GM18870 (cell line): ENCODE data around the gene TESK2.
A peak's percentile ranks its signal among the peaks of the same experiment; 100 is the strongest.
"Not testable (repeated sequence)": the region's sequence is repeated elsewhere in the genome, so short reads cannot be mapped to it uniquely, and the experiment has no call there.

Source experiments
- ATAC-seq: cut with Tn5 transposase; IDR thresholded peaks from one replicate; pipeline ENCODE4 v1.9.1; 2021; ENCODE audit warnings: moderate library complexity; ENCODE audit not compliant: unreplicated experiment

The TESK2 gene

GRCh38 chr1:45381243-45381642 lies 109.7 kb downstream of the TESK2 start:
- ATAC-seq = no peak

GRCh38 chr1:45380730-45381129 lies 110.2 kb downstream of the TESK2 start:
- ATAC-seq = no peak

GRCh38 chr1:45380125-45380524 lies 110.8 kb downstream of the TESK2 start:
- no peak for ATAC-seq

DNA sequence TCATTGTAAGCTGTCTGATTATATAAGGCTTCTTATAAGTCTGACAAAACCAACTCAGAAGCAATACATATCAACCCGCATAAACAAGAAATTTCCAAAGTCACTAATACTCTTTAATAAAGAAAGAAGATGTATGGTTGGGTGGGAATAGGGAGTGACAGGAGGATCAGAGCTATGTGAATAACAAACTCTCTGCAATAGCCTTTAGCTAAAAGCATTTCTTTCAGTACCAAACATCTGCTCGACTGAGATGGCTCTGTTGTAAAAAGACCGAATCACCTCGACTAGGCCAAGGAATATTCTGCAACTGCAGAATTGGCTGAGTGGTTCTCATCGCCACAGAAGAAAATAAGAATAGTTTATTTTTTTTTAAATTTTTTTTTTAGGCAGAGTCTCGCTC lies 111.4 kb downstream of the TESK2 start:
- no peak for ATAC-seq

DNA sequence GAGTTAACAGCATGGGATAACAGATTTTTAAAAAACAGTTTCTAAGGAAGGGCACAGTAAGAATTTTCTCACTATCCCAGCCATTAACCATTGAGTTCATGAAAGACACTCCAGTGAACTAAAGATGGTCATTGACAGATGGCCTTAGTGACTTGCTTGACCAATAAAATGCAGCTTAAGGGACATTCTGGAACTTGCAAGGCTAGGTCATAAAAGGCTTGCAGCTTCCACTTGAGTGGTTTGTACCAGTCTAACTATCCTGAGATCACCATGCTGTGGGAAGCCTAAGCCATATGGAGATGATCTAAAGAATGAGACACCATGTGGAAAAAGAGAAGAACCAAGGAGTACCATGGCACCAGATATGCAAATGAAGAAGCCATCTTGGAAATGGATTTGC lies 112.8 kb downstream of the TESK2 start:
- no peak for ATAC-seq

- ATAC-seq = no peak
These were observed 115.6 kb downstream of the TESK2 start for GRCh38 chr1:45375104-45376090.

- ATAC-seq = no peak
These were observed 117.4 kb downstream of the TESK2 start for GRCh38 chr1:45373573-45373972.

DNA sequence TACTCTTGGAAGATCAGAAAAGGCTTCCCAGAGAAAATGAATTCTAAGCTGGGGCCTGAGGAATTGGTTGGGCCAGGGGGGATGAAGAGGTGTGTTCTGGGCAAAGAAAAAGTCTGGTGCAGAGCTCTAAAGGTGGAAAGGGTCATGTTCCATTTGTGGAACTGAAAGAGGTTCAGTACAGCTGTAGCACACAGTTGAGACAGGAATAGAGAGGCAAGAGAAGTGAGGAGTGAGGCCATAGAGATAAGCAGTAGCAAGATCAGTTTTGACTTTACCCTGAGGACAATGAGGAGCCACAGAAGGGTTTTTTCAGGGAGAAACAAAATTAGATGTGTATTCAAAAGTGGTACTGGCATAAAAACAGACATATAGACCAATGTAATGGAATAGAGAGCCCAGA lies 120.4 kb downstream of the TESK2 start:
- peak; percentile 47 for ATAC-seq

- ATAC-seq = peak; percentile 60
These were observed 125.9 kb downstream of the TESK2 start for GRCh38 chr1:45365051-45365450.

DNA sequence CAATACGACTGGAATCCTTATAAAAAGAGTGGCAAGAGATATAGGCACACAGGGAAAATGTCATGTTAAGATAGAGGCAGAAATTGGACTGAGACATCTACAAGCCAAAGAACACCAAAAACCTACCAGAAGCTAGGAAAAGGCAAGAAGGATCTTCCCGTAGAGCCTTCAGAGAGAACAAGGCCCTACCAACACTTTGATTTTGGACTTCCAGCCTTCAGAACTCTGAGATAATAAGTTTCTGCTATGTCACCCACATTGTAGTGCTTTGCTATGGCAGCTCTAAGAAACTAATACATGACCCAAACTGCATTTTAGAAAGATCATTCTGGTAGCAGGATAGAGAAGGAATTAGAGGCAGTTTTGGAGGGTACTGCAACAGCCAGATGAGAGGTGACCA lies 126.7 kb downstream of the TESK2 start:
- ATAC-seq = no peak

DNA sequence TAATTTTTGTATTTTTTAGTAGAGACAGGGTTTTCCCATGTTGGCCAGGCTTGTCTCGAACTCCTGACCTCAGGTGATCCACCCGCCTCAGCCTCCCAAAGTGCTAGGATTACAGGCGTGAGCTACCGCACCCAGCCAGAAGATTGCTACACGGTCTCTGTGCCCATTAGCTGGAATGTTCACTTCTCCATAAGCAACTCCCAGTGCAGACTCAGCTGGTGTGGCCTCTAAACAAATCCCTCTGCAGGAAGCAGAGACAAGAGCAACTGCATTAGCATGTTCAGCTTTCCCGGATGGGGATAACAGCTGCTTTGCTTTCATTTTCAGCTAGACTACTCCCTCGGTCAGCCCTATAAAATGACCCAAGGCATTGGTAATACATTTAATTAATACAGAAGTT lies 130.0 kb downstream of the TESK2 start:
- not testable (repeated sequence) for ATAC-seq

- no peak for ATAC-seq
These were observed 131.0 kb downstream of the TESK2 start for GRCh38 chr1:45359882-45360513.

GRCh38 chr1:45356186-45356585 lies 134.8 kb downstream of the TESK2 start:
- no peak for ATAC-seq

DNA sequence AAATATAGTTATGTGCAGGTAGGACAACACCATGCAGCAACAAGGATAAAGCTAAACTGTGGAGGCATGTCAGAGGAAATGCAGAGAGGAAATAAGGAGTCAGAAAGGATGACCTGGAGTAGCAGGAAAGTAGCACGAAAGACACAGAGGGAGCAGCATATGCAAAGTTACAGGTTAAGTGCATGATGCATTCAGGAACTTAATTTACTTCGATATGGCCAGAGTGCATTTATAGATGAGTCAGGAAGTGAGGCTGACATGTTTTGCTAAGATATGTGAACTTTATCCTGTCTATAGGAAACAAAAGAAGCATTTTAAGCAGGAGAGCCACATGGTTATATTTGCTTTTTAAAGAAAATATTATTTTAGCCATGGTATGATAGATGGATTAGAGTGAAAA lies 135.3 kb downstream of the TESK2 start:
- no peak for ATAC-seq

GRCh38 chr1:45354838-45355237 lies 136.1 kb downstream of the TESK2 start:
- no peak for ATAC-seq

DNA sequence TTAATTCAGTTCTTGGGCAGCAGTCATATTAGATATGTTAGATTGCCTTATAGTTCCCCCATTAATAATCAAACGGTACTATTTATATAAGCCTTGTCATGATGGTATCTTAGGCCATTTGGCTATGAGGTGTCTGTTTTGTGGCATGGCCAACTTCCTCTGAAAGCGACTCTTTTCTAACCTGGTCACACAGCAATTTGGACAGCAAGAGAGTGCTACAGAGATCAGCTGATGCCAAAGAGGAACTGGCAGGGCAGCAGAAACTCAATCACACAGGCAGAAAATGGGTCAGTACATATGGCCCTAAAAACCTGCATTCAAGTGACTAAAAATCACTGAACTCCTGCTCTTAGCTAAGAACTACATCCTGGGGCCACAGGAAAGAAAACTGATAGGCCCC lies 137.3 kb downstream of the TESK2 start:
- no peak for ATAC-seq

GRCh38 chr1:45351508-45351907 lies 139.5 kb downstream of the TESK2 start:
- no peak for ATAC-seq

DNA sequence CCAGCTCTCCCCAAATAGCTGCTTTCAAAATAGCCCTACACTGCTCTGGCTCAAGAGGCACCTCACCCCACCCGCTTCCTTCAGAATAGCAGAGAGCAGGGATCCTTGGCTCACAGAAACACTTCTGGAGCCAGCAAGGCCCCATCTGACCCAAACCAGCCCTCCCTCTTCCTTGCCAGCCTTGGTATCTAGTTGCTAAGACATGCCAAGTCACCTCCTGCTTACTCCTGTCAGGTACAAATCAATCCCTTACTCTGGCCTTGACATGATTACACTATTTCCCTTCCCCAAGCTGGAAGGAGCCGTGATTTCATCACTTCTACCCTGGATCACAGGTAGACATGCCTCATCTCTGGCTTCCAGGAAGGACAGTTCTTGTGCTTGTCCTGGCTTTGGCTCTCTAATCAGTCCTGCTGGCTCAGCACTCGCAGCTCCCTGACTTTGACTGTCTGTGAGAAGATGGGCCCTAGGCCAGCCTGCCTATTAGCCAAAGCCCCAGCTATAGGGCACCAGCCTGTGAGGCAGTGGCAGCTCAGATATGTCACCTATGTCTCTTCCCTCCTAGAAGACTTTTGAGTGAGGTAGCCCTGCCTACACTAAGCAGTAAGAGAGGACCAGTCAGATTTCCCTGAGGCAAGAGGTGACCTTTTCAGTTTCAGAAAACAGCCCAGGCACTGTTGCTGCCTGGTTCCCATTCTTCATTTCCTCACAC lies 141.8 kb downstream of the TESK2 start:
- no peak for ATAC-seq

- no peak for ATAC-seq
These were observed 142.4 kb downstream of the TESK2 start for GRCh38 chr1:45348609-45348965.

DNA sequence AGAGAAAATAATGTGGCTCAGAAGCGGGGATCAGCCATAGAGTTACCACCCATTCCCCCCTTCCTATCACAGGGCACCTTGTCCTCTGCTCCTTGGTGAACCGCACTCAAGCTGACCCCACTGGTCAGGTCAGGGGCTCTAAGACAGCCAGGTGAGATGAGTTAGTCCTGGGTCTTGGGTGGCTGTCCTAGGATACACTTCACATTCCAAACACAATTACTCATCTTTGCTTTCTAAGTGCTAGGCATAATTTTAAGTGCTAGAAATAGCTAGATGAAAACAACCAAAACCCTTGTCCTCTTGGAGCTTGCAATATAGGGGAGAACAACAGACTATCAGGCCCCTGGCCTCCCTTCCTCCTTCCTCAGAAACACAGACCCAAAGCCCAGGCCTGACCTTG lies 142.9 kb downstream of the TESK2 start:
- ATAC-seq = no peak

DNA sequence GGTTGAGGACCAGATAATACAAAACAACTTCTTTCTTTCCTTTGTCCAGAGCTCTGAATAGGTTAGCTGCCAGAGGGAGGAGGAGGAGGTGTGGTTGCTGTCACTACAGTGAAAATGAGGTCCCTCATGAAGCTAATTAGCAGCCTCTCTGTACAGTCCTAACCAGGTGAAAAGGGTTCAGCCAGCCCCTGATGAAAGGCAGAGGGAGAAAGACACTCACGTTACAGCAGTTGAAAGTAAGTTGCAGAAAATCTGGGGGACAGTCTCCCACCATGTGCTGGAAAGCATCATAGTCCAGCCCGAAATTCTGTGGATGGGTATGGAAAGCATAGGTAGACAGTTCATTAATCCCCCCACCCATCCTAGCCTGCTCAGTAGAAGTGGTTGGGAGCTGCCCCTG lies 144.5 kb downstream of the TESK2 start:
- ATAC-seq = no peak

- ATAC-seq = no peak
These were observed 145.9 kb downstream of the TESK2 start for GRCh38 chr1:45345014-45345413.
